Body of pancreas (tissue), 4 donors: Measurements from ENCODE around the gene HMCN1.

Source experiments
- POLR2A ChIP-seq, 3 donors: fragments of 450-650 bp; IDR thresholded peaks; one replicate each; pipeline ENCODE4 v1.6.1; 2016; ENCODE audit warnings: antibody characterized with exemption in 3 of 3, mild to moderate bottlenecking in 2 of 3
- TF ChIP-seq, protein P1 (sequence below), 7 experiments: fragments of 450-650 bp in 4 of 7; fragments of 200-600 bp in 3 of 7; sonication (generic) in 3 of 7; IDR thresholded peaks; one replicate each; pipeline ENCODE4 v1.5.1; 2016 to 2019; ENCODE audit warnings: antibody characterized with exemption in 7 of 7

DNA sequence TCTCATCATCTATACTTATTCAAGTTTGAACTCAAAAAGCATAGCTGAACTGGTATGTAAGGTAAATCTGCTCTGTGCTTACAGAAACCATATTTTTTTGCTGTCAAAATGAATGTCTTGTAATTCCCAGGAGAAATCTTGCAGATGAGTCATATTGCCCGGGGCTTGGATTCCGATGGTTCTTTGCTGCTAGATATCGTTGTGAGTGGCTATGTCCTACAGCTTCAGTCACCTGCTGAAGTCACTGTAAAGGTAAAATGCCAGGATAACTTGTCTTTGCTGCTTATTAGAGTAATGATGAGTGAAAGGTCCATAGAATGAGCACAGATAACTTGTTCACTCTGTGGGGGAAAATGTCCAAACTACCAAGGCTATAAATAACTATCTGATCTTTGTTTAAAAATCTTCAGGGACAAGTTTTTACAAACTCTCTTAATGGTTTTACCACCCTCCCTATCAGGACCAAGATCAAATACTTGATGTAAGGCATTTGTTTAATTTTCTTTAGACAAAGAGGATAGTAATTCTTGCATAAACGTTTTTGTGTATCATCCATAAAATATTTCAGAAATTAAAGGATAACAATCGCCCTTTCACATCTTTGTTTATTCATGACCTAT lies 418.5 kb downstream of the HMCN1 start:
- TF ChIP-seq, protein P1, sequence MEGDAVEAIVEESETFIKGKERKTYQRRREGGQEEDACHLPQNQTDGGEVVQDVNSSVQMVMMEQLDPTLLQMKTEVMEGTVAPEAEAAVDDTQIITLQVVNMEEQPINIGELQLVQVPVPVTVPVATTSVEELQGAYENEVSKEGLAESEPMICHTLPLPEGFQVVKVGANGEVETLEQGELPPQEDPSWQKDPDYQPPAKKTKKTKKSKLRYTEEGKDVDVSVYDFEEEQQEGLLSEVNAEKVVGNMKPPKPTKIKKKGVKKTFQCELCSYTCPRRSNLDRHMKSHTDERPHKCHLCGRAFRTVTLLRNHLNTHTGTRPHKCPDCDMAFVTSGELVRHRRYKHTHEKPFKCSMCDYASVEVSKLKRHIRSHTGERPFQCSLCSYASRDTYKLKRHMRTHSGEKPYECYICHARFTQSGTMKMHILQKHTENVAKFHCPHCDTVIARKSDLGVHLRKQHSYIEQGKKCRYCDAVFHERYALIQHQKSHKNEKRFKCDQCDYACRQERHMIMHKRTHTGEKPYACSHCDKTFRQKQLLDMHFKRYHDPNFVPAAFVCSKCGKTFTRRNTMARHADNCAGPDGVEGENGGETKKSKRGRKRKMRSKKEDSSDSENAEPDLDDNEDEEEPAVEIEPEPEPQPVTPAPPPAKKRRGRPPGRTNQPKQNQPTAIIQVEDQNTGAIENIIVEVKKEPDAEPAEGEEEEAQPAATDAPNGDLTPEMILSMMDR (IDR thresholded peaks at IDR 0.05), result no peak
- no peak for TF ChIP-seq POLR2A (IDR thresholded peaks at IDR 0.05)
